Measurements from ENCODE around the gene BAHCC1. TPM values are rescaled to one million over a fixed set of nuclear protein-coding genes. Genes with fewer than 3 reads are reported as not detected.

Gene BAHCC1
- total RNA-seq, 1 donor = 11.2 TPM

GRCh38 chr17:81477173-81477572 is 81.9 kb downstream of the BAHCC1 start:
- H3K4me1 ChIP-seq (ENCODE audit: insufficient read depth, low read length) = peaks cover 9% of the 10 kb centered on the region
- no peak overlapping the region for H3K4me2 ChIP-seq (ENCODE audit: insufficient read depth, low read length)
- TF ChIP-seq, protein P1, sequence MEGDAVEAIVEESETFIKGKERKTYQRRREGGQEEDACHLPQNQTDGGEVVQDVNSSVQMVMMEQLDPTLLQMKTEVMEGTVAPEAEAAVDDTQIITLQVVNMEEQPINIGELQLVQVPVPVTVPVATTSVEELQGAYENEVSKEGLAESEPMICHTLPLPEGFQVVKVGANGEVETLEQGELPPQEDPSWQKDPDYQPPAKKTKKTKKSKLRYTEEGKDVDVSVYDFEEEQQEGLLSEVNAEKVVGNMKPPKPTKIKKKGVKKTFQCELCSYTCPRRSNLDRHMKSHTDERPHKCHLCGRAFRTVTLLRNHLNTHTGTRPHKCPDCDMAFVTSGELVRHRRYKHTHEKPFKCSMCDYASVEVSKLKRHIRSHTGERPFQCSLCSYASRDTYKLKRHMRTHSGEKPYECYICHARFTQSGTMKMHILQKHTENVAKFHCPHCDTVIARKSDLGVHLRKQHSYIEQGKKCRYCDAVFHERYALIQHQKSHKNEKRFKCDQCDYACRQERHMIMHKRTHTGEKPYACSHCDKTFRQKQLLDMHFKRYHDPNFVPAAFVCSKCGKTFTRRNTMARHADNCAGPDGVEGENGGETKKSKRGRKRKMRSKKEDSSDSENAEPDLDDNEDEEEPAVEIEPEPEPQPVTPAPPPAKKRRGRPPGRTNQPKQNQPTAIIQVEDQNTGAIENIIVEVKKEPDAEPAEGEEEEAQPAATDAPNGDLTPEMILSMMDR (IDR thresholded peaks at IDR 0.05; ENCODE audit: extremely low read depth, low read depth, low read length) = no peak
- no peaks in the 10 kb centered on the region for H3K27me3 ChIP-seq (ENCODE audit: insufficient read depth, low read length)
- H3K79me2 ChIP-seq (ENCODE audit: insufficient read depth, low read length) = no peaks in the 10 kb centered on the region
- H3K4me3 ChIP-seq (ENCODE audit: insufficient read depth, low read length) = no peak overlapping the region
- peaks cover 3% of the 10 kb centered on the region for H3K9me3 ChIP-seq (ENCODE audit: low read depth, low read length)
- H2AFZ ChIP-seq (ENCODE audit: low read length) = no peak overlapping the region
- H4K20me1 ChIP-seq (ENCODE audit: insufficient read depth, low read length) = no peaks in the 10 kb centered on the region
- no peak overlapping the region for H3K27ac ChIP-seq (ENCODE audit: low read depth, low read length)
- DNase-seq (ENCODE audit: insufficient read length, low spot score, missing footprints) = no peak
- H3K36me3 ChIP-seq (ENCODE audit: insufficient read depth, low read length) = no peaks in the 10 kb centered on the region

DNA sequence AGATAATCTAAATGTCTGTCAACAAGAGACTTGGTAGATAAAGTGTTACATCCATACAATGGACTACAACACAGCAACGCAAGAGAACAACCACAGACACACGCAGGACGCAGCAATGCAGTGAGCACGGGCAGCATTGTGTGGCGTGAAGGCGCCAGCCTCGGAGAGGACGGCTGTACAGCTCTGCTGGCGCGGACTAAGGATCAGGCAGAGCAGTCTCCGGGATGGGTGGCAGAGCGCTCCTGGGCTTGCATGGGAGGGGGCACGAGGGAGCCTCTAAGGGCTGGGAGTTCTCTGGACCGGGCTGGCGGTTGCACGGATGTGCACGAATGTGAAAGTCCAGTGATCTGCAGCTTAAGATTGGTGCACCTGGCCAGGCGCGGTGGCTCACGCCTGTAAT is 82.9 kb downstream of the BAHCC1 start:
- Histone ChIP-seq H3K27ac (ENCODE audit: low read depth, low read length) (no peak overlapping the region), H3K4me2 (ENCODE audit: insufficient read depth, low read length) (no peak overlapping the region), H3K79me2 (ENCODE audit: insufficient read depth, low read length) (no peaks in the 10 kb centered on the region), H3K27me3 (ENCODE audit: insufficient read depth, low read length) (no peaks in the 10 kb centered on the region), H3K36me3 (ENCODE audit: insufficient read depth, low read length) (no peaks in the 10 kb centered on the region), H3K9me3 (ENCODE audit: low read depth, low read length) (peaks cover 3% of the 10 kb centered on the region), H4K20me1 (ENCODE audit: insufficient read depth, low read length) (no peaks in the 10 kb centered on the region), H2AFZ (ENCODE audit: low read length) (no peak overlapping the region), H3K4me1 (ENCODE audit: insufficient read depth, low read length) (peaks cover 6% of the 10 kb centered on the region), H3K4me3 (ENCODE audit: insufficient read depth, low read length) (no peak overlapping the region)
- TF ChIP-seq, protein P1 (IDR thresholded peaks at IDR 0.05; ENCODE audit: extremely low read depth, low read depth, low read length) = no peak
- no peak for DNase-seq (ENCODE audit: insufficient read length, low spot score, missing footprints)

DNA sequence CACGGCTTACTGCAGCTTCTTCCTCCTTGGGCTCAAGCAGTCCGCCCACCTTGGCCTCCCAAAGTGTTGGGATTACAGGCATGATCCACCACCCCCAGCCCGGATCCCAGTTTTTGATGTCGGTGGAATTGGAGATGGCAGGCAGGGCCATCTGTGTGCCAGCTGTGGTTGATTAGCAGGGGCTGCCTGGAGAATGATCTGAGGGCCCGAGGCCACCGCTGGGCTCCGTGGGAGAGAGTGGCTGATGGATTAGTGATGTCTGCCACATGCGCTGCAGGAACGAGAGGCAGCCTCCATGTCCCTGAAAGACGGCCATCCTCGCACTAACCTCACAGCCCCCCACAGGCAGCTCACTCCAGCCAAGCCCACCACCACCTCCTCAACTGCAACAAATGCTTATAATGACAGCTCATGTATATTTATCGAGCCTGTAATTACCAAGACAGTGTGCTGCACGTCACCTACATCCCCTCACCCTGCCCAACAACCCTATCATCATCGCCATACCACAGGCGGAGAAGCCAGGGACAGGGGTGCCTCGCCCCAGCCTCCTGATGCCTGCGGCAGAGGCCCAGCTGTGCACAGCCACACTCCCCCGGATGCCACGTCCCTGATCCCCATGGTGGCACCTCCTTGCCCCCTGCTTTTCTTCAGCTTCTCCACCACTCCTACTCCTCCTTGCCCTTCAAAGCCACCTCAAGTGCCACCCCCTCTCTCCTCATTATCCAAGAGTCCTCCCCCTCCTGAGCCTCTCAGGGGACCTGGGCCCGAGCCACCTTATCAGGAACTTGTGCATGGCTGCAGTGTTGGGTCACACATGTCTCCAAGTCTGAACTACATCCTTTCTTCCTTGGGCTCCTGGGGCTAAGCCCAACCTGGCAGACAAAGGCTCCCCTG is 84.2 kb downstream of the BAHCC1 start:
- no peak for DNase-seq (ENCODE audit: insufficient read length, low spot score, missing footprints)
- Histone ChIP-seq H3K4me3 (ENCODE audit: insufficient read depth, low read length) (no peak overlapping the region), H2AFZ (ENCODE audit: low read length) (no peak overlapping the region), H3K27ac (ENCODE audit: low read depth, low read length) (no peak overlapping the region), H3K36me3 (ENCODE audit: insufficient read depth, low read length) (no peaks in the 10 kb centered on the region), H3K9me3 (ENCODE audit: low read depth, low read length) (peaks cover 3% of the 10 kb centered on the region), H4K20me1 (ENCODE audit: insufficient read depth, low read length) (no peaks in the 10 kb centered on the region), H3K27me3 (ENCODE audit: insufficient read depth, low read length) (no peaks in the 10 kb centered on the region), H3K79me2 (ENCODE audit: insufficient read depth, low read length) (no peaks in the 10 kb centered on the region), H3K4me1 (ENCODE audit: insufficient read depth, low read length) (peaks cover 10% of the 10 kb centered on the region), H3K4me2 (ENCODE audit: insufficient read depth, low read length) (no peak overlapping the region)
- TF ChIP-seq, protein P1 (IDR thresholded peaks at IDR 0.05; ENCODE audit: extremely low read depth, low read depth, low read length) = no peak

Data from osteoblast (primary cell).